Activated T-cell treated with anti-CD3 and anti-CD28 coated beads, Interleukin-2, amount 50 U/mL, for 1 hour (primary cell): ENCODE data around the gene OGN.

Experiments used
- DNase-seq: peaks from one replicate; pipeline ENCODE4 v3.0.0-alpha.2; 2020

The OGN gene

DNA sequence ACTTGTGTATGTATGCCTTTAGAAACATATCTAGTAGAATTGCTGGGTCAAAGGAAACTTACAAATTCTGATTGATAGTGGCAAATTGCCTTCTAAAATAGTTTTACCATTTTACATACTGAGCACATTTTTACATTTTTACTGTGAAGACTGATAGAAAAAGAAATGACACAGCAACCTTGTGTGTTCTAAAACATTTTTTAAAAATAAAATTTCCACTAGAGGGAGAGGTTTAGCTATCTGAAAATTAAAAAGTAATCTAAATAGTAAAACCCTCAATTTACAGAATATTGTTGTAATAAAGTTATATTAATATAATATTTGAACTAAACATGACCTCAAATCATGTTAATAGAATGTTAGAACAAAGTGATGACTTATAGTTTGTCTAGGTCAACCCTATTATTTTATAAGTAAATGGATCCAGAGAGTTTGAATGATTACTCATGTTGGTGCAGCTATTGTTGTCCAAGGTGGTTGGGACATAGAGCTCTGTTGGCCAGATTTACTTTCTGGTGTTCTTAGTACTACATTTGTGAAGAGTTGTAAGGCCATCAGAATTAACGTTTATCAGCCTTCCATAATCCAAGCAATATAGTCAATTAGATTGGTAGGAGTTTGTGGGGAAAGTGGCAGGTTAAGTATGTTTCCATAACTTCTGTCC, 61.4 kb downstream of the OGN start:
- DNase-seq: no peak

DNA sequence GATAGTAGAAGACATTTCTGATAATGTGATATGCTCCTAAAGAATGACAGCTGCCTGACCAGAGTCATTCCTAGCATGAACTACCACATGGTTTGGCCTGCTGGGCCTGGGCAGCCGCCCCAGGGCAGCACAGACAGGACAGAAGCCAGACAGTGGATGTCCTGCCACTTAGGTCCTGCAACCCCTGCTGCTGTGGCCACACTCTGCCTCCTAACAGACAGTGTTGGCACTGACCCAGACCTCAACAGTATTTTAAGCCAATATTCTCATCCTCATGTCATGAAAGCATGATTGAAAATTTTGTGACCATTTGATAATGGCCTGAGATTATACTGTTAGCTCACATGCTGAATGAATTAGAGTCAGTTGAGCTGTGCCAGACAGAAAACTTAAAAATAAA, 62.8 kb downstream of the OGN start:
- DNase-seq: no peak

DNA sequence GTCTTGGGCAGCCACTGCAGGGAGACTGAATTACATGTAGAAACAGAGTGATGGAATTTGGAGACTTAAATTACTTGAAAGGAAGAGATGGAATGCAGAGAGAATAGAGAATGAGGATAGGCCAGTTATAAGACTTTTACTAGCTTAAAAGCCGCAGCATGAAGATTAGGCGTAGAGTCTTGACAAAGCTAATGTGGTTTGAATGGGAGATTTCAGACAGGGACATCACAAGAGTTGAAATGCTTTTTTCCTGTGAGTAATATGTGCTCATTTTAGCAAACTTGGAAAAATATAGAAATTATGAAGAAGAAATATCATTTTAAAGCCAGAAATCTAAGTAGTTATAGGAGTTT, 71.1 kb downstream of the OGN start:
- DNase-seq: no peak
